Posterior vena cava (tissue), 2 donors: ENCODE results near the gene IL18. TPM values are rescaled to one million over a fixed set of nuclear protein-coding genes. Genes with fewer than 3 reads are reported as not detected.
"Not testable (repeated sequence)": the region's sequence is repeated elsewhere in the genome, so short reads cannot be mapped to it uniquely, and the experiment has no call there.

Experiments
- DNase-seq: peaks from one replicate; pipeline ENCODE4 v3.0.0-alpha.2; 2020; ENCODE audit warnings: low spot score
- intact Hi-C, 2 donors: fragments of 100-400 bp; cut with DNase I; formaldehyde crosslinking; loops; one replicate each; pipeline versions ENCODE4 v1.14.1 to v1.14.2; 2022 to 2023
- total RNA-seq, 2 donors: library from RNA; stranded (reverse); fragmentation: NEBNext Ultra II Directional; extraction: Animal tissue kit (Norgen Biotek cat#: 25700); gene quantifications; one replicate each; pipeline ENCODE4 v1.2.1, GENCODE V29; 2021
- donor health status: DM: yes; HTN: yes; CAD: no.
- donor health status: DM: yes; HTN: yes; CAD: no.

Gene IL18
- total RNA-seq, 2 donors from 2014 or later: 7.0 to 11.3 TPM

DNA sequence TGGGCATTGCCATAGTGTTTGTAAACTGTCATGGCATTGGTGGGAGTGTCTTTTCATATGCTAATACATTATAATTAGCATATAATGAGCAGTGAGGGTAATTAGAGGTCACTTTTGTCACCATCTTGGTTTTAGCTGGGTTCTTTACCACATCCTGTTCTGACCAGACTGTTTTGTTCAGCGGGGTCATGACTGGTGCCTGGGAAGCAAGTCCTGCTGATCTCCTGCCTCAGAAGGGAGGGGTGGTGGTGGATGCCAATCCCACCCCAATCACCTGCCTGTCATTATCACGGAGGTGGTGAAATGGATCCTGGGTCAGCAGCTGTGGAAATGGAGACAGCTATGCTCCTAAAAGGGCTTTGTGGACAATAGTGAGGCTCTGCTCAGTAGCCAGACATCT is 31.2 kb downstream of the IL18 start:
- no peak for DNase-seq
- intact Hi-C loops: no loop called here

DNA sequence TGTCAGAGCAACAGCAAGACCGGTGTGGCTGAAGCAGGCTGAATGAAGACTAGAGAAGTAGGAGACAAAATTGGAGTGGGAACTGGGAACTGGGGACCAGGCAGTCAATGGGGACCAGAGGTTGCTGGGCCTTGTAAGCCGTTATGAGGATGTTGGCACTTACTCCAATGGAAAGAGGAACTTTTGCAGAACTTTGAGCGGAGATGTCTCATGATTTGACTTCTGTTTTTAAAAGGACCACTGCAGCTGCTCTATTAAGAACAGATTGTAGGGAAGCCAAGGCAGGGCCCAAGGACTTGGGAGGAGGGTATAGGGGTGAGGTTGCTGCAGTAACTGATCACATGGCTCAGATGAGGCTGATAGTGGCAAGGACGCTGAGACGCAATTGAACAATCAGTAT is 34.2 kb downstream of the IL18 start:
- intact Hi-C loops: loop anchor here in 1 of 2 donors (1.0 kb wide), 1 partner anchor 9 kb away; no protein-coding TSS in a partner anchor
- no peak for DNase-seq

GRCh38 chr11:112128483-112129121 is 35.3 kb downstream of the IL18 start:
- intact Hi-C loops: no loop called here
- peak; percentile 88 for DNase-seq

GRCh38 chr11:112127056-112127455 is 36.8 kb downstream of the IL18 start:
- no peak for DNase-seq
- intact Hi-C loops: no loop called here

- no peak for DNase-seq
- intact Hi-C loops: no loop called here
These were observed 40.8 kb downstream of the IL18 start for GRCh38 chr11:112123129-112123528.

DNA sequence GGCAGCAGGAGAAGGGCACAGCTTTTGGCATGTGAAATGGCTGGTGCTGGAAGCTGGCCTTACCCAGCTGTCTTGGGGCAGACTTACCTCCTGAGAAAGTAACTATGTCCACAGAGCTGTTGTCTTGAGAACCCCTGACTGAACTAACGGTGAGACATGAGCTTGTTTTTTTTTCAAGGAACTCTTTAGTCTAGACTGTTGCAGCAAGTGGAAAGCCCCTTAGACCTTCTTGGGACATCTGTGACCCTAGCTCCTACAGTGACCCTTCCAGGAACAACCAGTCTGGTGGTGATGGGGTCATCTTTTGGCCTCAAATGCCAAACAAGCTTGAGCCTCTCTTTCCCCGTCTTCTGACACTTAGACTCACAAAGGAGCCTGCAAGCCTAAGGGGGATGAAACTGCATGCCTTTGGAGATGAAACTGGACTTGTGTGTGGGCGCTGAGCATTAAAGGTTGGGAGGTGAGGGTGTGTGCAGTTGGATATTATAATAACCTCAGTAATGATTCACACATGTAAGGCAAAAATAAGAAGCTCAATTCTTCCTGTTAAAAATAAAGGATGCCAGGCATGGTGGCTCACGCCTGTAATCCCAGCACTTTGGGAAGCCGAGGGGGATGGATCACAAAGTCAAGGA is 41.8 kb downstream of the IL18 start:
- intact Hi-C loops: no loop called here
- DNase-seq: no peak

DNA sequence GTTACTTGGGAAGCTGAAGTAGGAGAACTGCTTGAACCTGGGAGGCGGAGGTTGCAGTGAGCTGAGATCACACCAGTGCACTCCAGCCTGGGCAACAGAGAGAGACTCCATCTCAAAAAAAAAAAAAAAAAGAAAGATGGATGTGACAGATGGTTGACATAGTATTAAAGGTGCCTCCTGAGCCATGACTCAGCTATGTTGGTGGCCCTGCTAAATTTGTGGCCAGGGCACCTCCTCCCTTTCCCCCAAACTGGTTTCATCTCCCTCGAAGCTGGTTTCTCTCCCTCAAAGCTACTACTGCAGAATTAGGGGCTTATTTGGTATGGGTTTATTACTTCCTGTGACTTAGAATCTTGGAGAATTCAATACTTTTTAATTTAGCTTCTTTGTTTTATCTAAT is 45.7 kb downstream of the IL18 start:
- intact Hi-C loops: loop anchor here (10.0 kb wide), 1 partner anchor 47 kb away; the partner anchor contains the start of genes IL18 (in 2 of the 2) and TEX12 (in 2 of the 2)
- no peak for DNase-seq

DNA sequence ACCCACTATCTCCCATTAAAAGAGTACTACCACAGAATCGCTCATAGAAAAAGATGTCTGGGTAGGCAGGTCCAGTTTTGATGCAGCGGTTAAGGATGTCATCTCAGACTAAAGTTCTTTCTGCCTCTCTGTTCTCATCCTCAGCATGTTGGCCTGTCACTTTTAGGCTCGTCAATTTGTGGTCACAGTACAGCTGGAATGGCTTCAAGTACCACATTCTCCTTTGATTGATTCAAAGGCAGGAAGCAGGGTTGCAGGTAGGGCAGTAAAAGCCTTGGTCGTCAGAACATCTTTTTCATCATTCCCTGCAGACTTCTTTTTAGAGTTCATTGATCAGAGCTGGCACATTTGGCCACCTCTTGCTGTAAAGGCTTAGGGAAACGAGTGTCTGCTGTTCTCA is 48.5 kb downstream of the IL18 start:
- DNase-seq: no peak
- intact Hi-C loops: loop anchor here (10.0 kb wide), 1 partner anchor 49 kb away; the partner anchor contains the start of genes IL18 (in 2 of the 2) and TEX12 (in 2 of the 2)

GRCh38 chr11:112114460-112114859 is 49.4 kb downstream of the IL18 start:
- intact Hi-C loops: loop anchor here (10.0 kb wide), 1 partner anchor 50 kb away; the partner anchor contains the start of genes IL18 (in 2 of the 2) and TEX12 (in 2 of the 2)
- DNase-seq: no peak

DNA sequence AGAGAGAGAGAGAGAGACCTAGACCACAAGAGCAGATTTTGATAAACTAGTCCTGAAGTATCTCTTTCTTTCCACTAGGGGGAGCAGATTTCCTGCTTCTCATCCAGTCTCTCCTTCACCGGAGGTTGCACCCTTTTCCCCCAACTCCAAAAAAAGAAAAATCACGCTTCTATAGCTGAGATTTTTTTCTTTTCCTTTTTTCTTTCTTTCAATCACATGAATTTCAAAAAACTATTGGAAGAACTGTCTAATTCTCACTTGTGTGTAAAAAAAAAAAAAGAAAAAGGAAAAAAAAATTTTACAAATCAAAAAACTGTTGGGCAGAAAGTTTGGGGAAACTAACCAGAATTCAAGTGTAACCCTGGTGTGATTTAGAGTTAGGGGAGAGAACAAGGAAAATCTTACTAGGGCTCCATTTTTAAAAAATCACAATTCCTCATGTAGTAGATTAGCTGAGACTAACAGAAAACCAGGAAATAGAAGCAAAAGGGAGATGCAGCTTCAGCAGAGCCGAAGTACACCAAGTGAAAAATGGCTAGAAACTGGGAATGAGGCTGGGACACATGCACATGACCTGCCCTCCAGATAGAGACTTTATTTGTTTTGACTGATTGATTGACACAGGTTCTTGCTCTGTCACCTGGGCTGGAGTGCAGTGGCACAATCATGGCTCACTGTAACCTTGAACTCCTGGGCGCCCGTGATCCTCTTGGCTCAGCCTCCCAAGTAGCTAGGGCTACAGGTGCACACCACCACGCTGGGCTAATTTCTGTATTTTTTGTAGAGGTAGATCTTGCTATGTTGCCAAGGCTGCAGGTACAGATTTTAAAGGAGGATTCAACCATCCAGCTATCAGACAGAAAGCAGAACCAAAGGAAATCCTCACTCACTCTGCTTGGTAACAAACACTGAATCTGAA is 50.1 kb downstream of the IL18 start:
- no peak for DNase-seq
- intact Hi-C loops: loop anchor here (10.0 kb wide), 1 partner anchor 51 kb away; the partner anchor contains the start of genes IL18 (in 2 of the 2) and TEX12 (in 2 of the 2)

DNA sequence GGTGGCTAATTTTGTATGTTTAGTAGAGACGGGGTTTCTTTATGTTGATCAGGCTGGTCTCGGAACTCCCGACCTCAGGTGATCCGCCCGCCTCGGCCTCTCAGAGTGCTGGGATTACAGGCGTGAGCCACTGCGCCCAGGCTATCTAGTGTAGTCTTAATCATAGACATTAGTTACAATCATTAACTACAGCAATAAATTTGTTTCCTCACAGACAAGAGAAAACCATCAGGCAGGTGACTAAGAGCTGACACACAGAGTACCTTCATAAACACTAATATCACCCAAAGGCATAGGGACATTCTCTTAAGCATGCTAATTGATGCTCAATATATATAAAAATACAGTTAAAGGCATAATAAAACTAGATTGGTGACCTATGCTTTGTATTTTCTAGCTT is 57.8 kb downstream of the IL18 start:
- no peak for DNase-seq
- intact Hi-C loops: no loop called here

GRCh38 chr11:112103446-112103845 is 60.4 kb downstream of the IL18 start:
- intact Hi-C loops: no loop called here

DNA sequence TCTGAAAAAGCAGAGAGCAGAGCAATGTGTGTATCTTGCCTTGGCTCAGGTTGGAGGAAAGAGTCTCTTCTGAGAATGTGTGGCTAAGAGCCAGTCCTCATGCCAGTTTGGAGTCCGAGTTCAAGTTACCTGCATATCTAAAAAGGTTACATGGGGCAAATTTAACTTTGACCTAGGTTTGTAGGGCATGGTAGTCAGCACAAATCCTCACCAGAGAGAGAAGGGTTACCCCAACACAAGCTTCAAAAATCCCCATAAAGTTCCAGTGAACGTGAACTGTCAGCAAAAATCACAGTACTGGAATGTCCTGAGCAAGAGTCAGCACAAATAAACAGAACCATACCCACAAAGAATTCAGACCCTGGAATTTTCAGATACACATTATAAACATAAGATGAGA is 63.4 kb downstream of the IL18 start:
- DNase-seq: no peak
- intact Hi-C loops: no loop called here

More at GRCh38 chr11:112103446-112103845, 60.4 kb downstream of the IL18 start:
- DNase-seq: no peak

GRCh38 chr11:112097734-112098528 is 66.0 kb downstream of the IL18 start:
- no peak for DNase-seq

GRCh38 chr11:112096194-112096593 is 67.7 kb downstream of the IL18 start:
- DNase-seq: no peak
- intact Hi-C loops: no loop called here

More at GRCh38 chr11:112097734-112098528, 66.0 kb downstream of the IL18 start:
- intact Hi-C loops: no loop called here

DNA sequence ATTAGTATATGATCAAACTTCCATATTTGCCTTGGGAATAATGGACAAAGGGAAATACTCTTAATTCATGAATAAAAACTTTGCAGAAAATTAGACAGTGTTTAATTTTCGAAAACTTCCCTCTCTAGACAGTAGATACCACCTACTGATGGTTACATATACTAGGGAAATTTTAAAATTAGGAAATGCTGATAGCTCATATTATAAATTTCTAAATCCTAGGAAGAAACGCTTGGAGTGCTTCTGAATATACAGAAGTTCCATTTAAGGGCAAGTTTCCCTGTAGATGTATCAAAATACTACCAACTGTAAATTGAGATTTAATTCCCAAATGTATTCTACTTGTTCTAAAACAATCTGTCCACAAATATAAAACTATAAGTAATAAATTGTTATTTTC is 68.6 kb downstream of the IL18 start:
- DNase-seq, intact Hi-C loops: not testable (repeated sequence)
